GM19397 (cell line): ENCODE results near the gene MYL7.
"Not testable (repeated sequence)": the region's sequence is repeated elsewhere in the genome, so short reads cannot be mapped to it uniquely, and the experiment has no call there.

Experiments
- ATAC-seq: cut with Tn5 transposase; IDR thresholded peaks from one replicate; pipeline ENCODE4 v1.9.1; 2021; ENCODE audit warnings: mild to moderate bottlenecking, moderate library complexity; ENCODE audit not compliant: unreplicated experiment

Gene MYL7

DNA sequence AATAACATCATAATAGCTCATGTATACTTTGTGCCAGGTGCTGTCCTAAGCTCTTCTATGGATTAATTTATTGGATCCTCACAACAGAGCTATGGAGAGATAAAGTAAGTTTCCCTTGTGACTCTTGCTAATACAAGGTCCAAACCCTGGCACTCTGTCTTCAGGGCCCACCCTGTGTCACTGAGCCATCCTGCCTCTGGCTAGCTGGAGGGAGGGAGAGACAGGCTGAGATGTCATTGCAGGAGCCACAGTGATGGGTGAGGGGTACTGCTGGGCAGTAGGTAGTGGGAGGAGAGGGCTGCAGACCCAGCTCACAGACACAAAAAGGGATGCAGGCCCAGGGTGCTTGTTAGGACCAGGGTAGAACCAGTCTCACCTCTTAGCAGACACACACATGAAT is 31.2 kb upstream of the MYL7 start:
- ATAC-seq, result no peak

DNA sequence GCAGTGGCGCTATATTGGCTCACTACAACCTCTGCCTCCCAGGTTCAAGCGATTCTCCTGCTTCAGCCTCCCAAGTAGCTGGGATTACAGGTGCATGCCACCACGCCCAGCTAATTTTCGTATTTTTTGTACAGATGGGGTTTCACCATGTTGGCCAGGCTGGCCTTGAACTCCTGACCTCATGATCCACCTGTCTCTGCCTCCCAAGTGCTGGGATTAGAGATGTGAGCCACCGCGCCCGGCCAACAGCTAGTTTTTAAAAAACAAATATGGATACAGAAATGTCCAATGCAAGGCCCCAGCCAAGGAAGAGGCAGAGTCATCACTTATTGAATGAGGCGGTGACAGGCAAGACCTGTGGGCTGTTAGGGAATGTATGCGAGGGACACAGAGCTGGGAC is 30.8 kb upstream of the MYL7 start:
- not testable (repeated sequence) for ATAC-seq

DNA sequence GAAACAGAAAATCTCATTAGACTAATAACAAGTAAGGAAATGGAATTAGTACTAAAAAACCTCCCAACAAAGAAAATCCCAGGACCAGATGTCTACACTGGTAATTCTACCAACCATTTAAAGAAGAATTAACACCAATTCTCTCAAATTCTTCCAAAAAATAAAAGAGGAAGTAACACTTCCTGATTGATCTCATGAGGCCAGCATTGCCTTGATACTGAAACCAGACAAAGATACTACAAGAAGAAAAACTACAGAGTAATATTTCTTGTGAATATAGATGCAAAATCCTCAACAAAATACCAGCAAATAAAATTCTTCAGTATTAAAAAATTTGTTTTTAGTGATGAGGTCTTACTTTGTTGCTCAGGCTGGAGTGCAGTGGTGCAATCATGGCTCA is 26.8 kb upstream of the MYL7 start:
- no peak for ATAC-seq

DNA sequence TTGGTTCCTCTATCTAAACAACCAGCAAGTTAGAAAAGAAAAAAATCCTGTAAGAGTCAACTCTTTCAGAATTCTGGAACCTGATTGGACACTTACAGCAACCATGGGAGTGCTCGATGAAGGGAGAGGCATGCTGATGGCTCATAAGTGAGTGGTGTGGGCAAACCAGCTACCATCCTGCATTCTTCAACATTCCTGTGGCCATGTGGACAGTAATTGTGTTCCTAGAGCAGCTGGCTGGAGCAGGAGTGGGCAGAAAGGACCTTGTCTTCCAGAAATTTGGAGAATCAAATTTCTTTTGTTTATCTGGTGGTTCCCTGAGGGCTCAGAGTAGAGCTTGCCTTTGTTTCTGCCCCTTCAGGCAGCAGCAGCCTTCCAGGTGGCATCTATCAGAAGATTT is 22.5 kb upstream of the MYL7 start:
- ATAC-seq, result no peak

DNA sequence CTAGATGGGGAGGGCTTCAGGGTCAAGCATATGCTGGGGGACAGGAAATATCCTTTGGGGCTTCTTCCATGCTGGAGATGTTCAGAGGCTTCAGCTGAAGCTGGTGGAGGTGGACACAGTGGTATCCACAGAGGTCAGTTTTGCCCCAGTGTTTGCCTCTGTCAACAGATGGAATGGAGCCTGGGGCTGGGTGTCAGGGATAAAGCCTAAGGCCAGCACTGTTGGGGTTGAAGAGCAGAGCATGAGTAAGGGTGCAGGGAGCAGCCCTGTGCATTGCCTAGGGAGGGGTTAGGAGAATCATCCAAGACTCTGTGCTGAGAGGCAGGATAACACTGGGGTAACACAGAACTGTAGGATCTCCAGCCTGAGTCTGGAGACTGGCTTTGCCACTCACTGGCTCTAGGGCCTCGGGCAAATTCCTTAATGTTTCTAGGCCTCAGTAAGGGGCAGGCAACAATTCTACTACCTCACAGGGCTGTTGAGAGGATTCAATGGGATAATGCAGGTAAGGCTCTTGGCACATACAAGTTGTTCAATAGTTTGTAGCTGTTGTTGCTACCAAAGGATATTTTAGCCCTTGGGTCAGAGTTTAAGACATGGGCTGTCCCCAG is 21.8 kb upstream of the MYL7 start:
- no peak for ATAC-seq

DNA sequence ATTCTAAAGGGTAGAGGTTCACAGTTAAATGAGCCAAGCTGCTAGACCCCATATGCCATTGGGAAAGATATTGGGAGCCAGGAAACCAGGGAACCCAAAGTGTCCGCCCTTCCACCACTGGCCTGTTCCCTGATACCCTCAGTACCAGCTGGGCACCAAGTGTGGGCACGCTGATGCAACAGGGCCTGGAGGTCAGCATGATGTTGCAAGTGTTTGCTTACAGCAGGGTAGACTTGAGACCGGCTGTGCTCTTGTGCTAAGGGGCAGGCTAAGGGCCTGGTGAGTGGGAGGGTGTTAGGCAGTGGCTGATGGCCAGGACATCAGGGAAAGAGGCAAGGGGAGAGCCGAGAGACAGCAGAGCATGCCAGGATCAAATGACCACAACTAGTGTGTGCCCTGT is 21.0 kb upstream of the MYL7 start:
- no peak for ATAC-seq

DNA sequence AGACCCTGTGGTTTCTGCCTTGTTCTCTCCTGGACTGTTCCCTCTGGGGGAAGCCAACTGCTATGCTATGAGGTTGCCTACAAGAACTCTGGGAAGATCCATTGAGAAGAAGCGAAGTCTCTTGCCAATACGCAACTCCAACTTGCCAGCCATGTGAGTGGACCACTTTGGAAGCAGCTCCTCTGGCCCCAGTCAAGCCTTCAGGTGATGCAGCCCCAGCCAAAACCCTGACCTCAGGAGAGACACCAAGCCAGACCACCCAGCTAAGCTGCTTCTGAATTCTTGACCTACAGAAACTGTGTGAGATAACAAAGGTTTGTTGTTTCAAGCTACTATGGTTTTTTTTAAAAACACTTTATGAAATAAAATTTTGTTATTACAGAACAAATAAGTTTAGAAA is 20.2 kb upstream of the MYL7 start:
- no peak for ATAC-seq

DNA sequence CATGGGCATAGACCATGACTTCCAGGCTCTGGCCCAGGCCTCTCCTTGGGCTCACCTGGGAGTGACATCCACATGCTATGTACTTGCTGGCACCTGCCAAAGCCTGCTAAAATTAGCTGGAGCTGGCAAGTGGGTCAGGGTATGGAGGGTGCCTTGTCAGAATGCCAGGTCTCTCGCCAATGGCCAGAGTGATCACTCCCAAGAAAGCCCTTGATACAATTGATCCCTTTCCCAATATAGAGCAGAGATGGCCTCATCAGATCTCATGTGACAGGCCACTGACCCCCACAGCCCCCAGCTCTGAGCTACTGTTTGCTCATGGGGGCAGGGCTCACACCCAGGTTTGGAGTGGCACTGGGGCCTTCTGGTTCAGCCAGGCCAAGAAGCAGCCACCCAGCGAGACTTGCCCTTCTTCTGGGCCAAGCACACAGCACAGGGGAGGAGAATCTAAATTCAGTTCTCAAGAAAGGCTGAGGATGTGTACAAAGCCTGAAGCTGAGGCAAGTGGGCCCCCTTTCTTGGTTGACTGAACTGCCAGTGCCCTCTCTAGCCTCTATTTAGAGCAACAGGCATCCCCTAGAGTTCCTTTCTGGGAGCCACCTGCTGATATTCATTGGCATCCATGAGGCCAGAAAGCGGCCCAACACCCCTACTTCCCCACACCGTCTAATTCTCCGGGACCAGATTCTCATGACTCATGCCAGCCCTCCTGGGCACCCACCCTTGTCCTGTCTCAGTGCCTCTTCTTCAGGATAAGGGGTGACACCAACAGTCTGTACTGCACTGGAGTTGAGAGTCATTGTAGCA is 18.9 kb upstream of the MYL7 start:
- ATAC-seq, result no peak

DNA sequence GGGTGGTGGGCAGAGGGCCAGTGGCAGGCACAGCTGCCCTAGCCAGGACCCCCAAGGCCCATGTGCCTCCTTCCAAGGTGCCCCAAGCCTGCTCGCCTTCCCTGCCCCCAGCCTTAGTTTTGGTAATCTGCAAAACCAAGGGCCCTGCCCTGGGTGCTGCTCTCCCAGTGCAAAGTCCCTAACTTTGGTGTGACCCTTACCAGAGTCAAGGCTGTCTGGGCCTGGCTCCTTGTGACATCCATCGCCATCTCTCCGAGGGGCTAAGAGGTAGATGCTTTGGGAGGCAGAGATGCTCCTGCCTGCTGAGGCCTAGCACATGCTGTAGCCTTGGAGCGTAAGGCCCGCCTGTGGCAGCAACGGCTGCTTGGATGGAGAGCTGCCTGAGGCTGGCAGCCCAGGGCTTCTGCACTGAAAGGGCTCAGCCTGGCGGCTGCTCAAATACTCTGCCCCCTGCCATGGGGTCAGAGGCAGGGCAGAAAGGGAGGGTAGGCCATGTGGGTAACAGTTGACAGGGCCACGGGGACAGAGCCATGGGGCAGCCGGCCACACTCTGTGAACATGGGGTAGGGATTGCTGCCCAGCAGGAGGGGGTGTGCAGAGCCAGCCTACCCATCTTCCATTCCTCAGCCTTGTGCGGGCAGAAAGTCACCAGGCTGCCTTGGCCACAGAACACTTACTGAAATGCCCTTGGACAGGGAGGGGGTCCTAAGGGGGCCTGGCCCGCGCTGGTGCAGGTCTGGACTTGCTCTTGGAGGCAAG is 17.9 kb upstream of the MYL7 start:
- no peak for ATAC-seq

DNA sequence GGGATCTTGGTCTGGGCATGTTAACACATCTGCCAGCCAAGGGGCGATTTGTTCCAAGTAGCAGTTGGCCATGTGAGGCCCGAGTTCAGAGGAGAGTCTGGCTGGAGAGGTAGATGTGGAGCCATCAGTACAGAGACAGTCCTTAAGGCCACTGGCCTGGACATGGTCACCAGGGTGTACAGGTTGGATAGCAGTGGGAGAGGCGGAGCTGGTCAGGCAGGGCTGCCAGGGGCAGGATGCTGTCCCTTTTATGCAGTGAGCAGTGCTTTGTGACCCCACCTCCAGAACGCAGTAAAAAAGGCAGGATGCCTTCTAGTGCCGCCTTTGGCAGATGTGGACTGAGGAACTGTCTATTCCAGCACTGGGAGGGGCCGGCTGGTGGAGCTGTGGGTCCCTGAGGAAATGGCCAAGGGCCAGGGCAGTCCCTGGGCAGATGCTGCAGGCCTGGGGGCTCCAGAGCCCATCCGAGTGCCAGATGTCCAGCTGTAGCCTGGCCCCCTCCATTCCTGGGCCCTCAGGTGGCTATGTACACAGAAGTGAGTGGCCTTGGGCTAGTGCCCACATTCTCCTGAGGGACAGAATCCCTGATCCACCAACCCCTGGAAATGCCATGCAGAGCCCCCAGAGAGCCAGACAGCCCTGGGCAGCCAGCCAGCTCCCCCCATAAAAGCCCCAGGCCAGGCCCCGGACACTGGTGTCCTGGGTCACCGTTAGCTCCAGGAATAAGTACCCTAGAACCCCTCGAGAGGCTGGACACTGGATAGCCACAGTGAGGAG is 17.2 kb upstream of the MYL7 start:
- ATAC-seq, result no peak

DNA sequence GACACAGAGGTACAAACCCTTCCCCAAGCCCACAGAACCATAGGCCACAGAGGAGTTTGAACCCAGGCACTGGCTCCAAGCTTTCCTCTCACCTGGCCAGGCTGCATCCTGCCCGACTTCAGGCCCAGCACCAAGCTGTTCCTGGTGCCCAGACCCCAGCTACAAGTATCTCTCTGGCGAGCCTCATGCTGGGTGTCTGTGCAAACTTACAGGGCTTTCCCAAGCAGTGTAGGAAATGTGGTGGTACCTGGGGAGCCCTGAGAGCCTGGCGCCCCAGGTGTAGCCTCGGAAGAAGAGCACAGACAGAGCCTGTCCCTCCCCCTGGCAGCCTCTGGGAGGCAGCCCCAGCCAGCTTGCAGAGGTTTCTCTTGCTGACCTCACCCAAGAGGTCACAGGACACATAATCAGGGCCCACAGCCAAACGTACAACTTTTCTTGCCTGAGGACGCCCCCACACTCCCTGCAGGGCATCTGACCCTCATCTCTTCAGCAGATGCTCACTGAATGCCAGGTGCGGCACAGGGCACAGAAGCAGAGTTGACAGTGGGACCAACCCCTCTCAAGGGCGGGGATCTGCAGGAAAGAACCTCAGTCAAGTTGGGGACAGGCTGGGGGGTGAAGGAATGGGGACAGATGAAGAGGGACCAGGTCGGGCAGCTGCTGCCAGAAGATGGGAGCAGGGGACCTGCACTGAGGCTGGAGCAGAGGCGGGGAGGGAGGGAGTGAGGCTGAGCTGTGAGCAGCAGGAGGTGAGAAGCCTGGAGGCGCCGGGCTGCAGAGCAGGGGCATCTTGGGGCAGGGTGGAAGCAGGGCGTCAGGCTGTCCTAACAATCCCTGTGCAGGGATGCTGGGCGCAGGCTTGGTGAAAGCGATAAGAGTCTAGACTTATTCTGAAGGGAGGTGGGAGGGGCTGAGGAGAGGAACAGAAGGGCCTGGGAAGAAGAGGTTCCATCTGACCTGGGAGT is 16.3 kb upstream of the MYL7 start:
- ATAC-seq, result no peak

DNA sequence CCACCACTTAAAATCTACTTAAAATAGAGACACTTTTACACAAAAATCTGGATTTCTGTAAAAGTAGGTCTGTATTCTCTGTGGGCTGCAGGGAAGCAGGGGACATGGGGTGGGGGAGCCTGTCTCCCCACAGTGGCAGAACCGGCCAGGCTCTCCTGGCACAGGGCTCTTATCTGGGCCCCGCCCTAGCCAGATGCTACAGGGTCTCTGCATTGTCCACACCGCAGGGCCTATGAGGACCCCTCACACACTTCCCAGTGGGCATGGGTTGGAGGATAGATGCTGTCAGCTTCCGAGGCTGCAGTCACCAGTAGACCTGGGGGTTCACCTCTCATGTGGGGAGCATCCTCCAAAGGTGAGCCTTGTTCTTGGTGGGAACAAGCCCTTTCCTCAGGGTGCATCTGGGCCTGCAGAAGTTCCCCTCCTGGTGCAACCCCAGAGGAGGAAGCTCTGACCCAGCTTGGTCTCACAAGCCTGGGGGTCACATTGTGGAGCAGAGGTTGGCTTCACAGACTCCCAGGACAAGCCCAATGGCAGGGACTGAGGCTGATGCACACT is 15.4 kb upstream of the MYL7 start:
- no peak for ATAC-seq

DNA sequence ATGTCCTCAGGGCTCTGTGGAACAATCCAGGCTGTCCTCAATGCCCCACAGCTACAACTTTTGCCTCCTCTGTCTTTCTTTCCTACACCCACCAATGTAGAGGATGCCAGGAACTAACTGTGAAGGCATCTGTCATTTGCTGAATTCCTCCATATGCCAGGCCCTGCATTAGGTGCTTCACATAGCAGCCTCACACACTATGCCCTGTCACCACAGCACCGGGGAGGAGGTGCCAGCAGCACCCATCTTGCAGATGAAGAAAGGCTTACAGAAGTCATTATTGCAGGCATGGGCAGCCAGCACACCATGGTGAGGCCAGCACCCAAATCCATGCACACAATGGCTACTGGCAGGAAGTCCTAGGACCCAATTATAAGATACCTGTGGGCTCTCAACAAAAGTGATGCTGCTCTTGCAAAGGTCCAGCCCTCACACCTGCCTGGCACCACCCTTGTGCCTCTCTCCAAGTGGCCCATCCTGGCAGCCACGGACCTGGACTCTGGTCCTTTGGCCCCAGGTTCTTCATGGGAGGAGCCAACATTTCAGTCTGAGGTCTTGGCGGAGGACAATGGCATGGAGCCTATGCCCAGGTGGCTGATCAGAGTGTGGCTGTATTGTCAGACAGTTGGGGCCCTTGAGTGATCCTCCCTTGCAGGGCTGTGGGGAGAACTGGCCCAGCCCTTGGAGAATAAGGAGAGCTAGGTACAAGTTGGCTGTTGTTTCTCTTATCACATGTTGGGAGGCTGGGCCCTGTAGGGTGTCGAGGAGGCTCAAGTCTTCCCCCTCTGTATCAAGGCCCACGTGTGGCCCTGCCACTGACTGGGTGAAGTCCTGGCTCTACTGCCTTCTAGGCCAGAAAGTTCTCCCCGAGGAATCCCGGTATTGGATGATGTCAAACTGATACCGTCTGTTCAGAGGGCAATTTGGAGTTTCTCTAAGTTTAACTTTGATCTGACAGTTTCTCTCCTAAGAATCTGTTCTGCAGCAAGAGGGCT is 14.4 kb upstream of the MYL7 start:
- no peak for ATAC-seq

DNA sequence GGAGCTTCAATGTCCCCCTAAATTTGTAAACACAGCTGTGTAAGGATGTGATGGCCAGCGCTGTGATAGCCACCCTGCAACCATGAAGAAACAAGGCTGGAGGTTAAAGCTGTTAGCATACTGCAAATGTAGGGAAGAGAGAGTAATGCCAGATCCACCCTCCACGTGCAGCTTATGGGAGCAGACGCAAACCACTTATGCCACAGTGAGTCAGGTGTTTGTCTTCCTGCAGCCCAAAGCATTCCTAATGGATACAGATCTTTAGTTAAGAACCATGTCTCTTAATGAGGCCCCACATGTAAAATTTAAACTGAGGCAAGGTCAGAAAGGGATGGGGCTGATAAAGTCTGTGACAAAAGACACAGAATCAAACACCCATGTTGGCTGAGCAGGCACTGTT is 13.6 kb upstream of the MYL7 start:
- no peak for ATAC-seq

DNA sequence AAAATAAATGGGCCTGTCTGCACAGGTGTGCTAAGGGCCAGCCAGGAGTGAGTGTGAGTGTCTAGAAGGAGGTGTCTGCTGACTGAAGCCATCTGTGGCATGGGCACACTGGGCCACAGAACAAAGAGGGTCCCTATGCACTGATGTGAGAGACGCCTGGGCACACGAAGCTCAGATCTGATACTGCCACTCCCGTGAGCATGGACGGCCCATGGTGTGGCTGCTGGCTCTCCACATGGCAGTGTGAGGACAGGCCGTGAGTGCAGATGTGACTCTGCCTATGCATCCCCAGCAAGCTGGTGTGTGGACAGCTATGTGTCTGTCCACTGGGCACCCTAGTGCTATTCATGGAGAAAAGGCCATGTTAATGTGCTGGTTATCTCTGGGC is 12.8 kb upstream of the MYL7 start:
- ATAC-seq, result no peak

DNA sequence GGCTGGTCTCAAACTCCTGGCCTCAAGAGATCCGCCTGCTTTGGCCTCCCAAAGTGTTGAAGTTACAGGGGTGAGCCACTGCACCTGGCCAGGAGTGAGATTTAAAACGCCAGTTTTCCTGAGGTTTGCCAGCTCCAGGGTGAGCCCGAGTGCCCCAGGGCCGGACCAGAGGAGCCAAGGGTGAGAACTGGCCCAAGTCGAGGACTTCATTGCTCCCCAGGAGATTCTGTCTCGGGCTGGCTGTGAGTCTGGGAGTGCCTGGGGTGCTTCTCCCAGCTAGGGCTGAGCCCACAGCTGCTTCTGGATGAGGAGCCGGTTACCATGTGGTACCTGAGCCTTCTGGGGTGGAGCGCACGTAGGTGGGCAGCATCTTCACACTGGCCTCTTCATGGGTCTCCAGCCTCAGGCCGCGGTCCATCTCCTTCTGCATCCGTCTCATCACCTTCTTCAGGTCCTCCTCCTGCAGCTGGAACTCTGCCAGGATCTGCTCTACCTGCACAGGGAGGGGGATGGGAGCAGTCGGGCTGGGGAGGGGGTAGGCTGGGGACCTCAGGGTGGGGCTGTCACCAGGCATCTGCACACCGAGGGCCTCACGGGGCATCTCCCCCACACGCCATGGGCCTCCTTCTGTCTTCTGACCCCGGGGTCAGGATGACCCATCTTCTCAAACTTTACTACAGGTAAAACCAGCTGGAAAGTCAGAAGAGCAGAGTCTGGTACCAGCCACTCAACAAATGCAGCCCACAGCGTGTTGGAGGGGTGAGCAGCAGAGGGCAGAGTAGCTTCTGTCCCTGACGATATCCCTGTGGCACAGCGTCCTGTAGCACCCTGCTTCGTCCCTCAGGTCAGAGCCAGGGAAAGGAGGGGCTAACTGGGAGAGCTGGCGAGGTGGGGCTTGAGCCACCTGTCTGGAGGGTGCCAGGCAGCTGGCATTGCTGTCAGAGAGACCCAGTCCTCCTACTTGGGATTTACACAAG is 12.1 kb upstream of the MYL7 start:
- no peak for ATAC-seq

DNA sequence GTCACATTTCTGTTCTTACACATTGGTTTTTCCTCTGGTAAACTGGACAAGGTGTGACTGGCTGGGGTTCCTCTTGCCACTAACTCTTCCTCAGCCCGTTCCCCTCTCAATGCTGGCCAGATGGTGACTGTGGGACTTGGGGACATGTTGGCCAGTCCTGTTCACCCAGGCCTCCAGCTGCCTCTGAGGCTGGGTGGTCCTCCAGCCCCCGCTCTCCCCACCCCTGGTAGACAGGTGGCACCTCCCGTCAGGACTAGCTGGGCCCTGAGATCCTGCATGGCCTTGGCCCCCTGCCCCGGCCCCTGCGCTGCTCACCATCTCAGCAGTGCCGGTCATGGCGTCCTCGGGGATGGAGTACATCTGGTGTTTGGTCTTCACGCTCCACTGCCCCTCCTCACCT is 10.8 kb upstream of the MYL7 start:
- no peak for ATAC-seq
